GM19099 (cell line): ENCODE measurements around the gene EID1.

Experiments used
- POLR2A ChIP-seq: IDR thresholded peaks from 3 replicates; pipeline ENCODE4 v1.6.1; 2011; ENCODE audit warnings: low read depth; ENCODE audit not compliant: insufficient read length; ENCODE audit errors: extremely low read depth

Gene EID1

GRCh38 chr15:48928877-48929538, 51.1 kb downstream of the EID1 start:
- no peak for TF ChIP-seq POLR2A

- TF ChIP-seq POLR2A: no peak
Observed at GRCh38 chr15:48929661-48930060, 51.7 kb downstream of the EID1 start.
